Neural crest cell (in vitro differentiated cells): ENCODE data around the gene PMVK. TPM values are rescaled to one million over a fixed set of nuclear protein-coding genes. Genes with fewer than 3 reads are reported as not detected.

Source experiments
- DNase-seq: peaks from one replicate; pipeline ENCODE4 v3.0.0; 2021; ENCODE audit warnings: low read depth, mixed read lengths, low spot score
- H3K27ac Mint-ChIP-seq: one replicate; pipeline ENCODE4 v1.8.0; 2021; ENCODE audit warnings: mild to moderate bottlenecking, mixed read lengths; ENCODE audit not compliant: unreplicated experiment
- H3K27me3 Mint-ChIP-seq: 2 replicates; pipeline ENCODE4 v1.8.0; 2021; ENCODE audit warnings: low read depth, mild to moderate bottlenecking, mixed read lengths
- H3K36me3 Mint-ChIP-seq: 2 replicates; pipeline ENCODE4 v1.8.0; 2021; ENCODE audit warnings: low read depth, mild to moderate bottlenecking, mixed read lengths
- H3K4me1 Mint-ChIP-seq: 2 replicates; pipeline ENCODE4 v1.8.0; 2021; ENCODE audit warnings: mixed read lengths
- H3K4me3 Mint-ChIP-seq: one replicate; pipeline ENCODE4 v1.8.0; 2021; ENCODE audit warnings: mild to moderate bottlenecking, mixed read lengths
- H3K9me3 Mint-ChIP-seq: 2 replicates; pipeline ENCODE4 v1.8.0; 2021; ENCODE audit warnings: mixed read lengths
- CTCF ChIP-seq: fragments of 200-600 bp; sonication (generic); conservative IDR thresholded peaks from 2 replicates; pipeline ENCODE4 v1.5.0; 2021; ENCODE audit warnings: antibody characterized with exemption, mild to moderate bottlenecking
- total RNA-seq: library from RNA; stranded (reverse); gene quantifications from 2 replicates; pipeline ENCODE4 v1.2.1, GENCODE V29; 2021

Gene PMVK
- total RNA-seq, 1 donor from 2014 or later, result 37.0 TPM

GRCh38 chr1:154901591-154901990, 34.9 kb downstream of the PMVK start:
- H3K36me3 Mint-ChIP-seq, result no peaks in the 10 kb centered on the region
- no peak overlapping the region for H3K27ac Mint-ChIP-seq
- TF ChIP-seq CTCF, result no peak
- no peak overlapping the region for H3K4me3 Mint-ChIP-seq
- no peaks in the 10 kb centered on the region for H3K27me3 Mint-ChIP-seq
- no peaks in the 10 kb centered on the region for H3K9me3 Mint-ChIP-seq
- DNase-seq, result no peak
- H3K4me1 Mint-ChIP-seq, result peaks cover 4% of the 10 kb centered on the region

GRCh38 chr1:154899041-154899440, 37.5 kb downstream of the PMVK start:
- H3K4me3 Mint-ChIP-seq, result no peak overlapping the region
- H3K36me3 Mint-ChIP-seq, result no peaks in the 10 kb centered on the region
- no peaks in the 10 kb centered on the region for H3K9me3 Mint-ChIP-seq
- no peak overlapping the region for H3K27ac Mint-ChIP-seq
- TF ChIP-seq CTCF, result no peak
- no peak for DNase-seq
- H3K4me1 Mint-ChIP-seq, result peaks cover 17% of the 10 kb centered on the region
- H3K27me3 Mint-ChIP-seq, result no peaks in the 10 kb centered on the region

- no peak for TF ChIP-seq CTCF
- H3K9me3 Mint-ChIP-seq, result peaks cover 3% of the 10 kb centered on the region
- H3K27ac Mint-ChIP-seq, result peak overlapping the region; percentile 57
- no peak for DNase-seq
- H3K36me3 Mint-ChIP-seq, result peaks cover 3% of the 10 kb centered on the region
- H3K27me3 Mint-ChIP-seq, result no peaks in the 10 kb centered on the region
- peaks cover 17% of the 10 kb centered on the region for H3K4me1 Mint-ChIP-seq
- no peak overlapping the region for H3K4me3 Mint-ChIP-seq
Observed at GRCh38 chr1:154896771-154897286, 39.7 kb downstream of the PMVK start.

GRCh38 chr1:154895798-154896197, 40.7 kb downstream of the PMVK start:
- Mint-ChIP-seq H3K4me1 (peaks cover 17% of the 10 kb centered on the region), H3K27me3 (no peaks in the 10 kb centered on the region), H3K27ac (no peak overlapping the region), H3K36me3 (peaks cover 3% of the 10 kb centered on the region), H3K9me3 (peaks cover 3% of the 10 kb centered on the region), H3K4me3 (no peak overlapping the region)
- DNase-seq, result no peak
- no peak for TF ChIP-seq CTCF

GRCh38 chr1:154891452-154891851, 45.1 kb downstream of the PMVK start:
- Mint-ChIP-seq H3K27me3 (no peaks in the 10 kb centered on the region), H3K27ac (no peak overlapping the region)

More at GRCh38 chr1:154891452-154891851, 45.1 kb downstream of the PMVK start:
- peaks cover 16% of the 10 kb centered on the region for H3K4me1 Mint-ChIP-seq
- H3K36me3 Mint-ChIP-seq, result peaks cover 3% of the 10 kb centered on the region
- no peak for TF ChIP-seq CTCF
- H3K9me3 Mint-ChIP-seq, result peaks cover 3% of the 10 kb centered on the region
- DNase-seq, result no peak
- no peak overlapping the region for H3K4me3 Mint-ChIP-seq
